HepG2 (cell line): ENCODE results near the gene TFCP2L1. TPM values are rescaled to one million over a fixed set of nuclear protein-coding genes. Genes with fewer than 3 reads are reported as not detected.

Experiments
- FOXA3 ChIP-seq: IDR thresholded peaks from 2 replicates; pipeline ENCODE4 v1.6.1; 2016; ENCODE audit warnings: missing genetic modification reagents, missing compliant biosample characterization
- HOXA9 ChIP-seq: sonication (generic); formaldehyde crosslinking; IDR thresholded peaks from 2 replicates; pipeline ENCODE4 v1.8.1; 2022; ENCODE audit warnings: missing genetic modification reagents, mild to moderate bottlenecking, moderate library complexity, borderline replicate concordance
- JUNB ChIP-seq: sonication (generic); formaldehyde crosslinking; IDR thresholded peaks from 2 replicates; pipeline ENCODE4 v1.8.0; 2022; ENCODE audit warnings: missing genetic modification reagents, mild to moderate bottlenecking, borderline replicate concordance
- KLF9 ChIP-seq: IDR thresholded peaks from 2 replicates; pipeline ENCODE4 v1.6.1; 2016; ENCODE audit warnings: low read depth
- NCOA1 ChIP-seq: sonication (generic); formaldehyde crosslinking; IDR thresholded peaks from 2 replicates; pipeline ENCODE4 v1.9.0; 2021; ENCODE audit warnings: missing genetic modification reagents
- NCOA2 ChIP-seq: sonication (generic); formaldehyde crosslinking; IDR thresholded peaks from 2 replicates; pipeline ENCODE4 v1.8.0; 2022; ENCODE audit warnings: inconsistent platforms
- NR2F2 ChIP-seq: IDR thresholded peaks from 2 replicates; pipeline ENCODE4 v1.6.1; 2012; ENCODE audit warnings: low read depth, inconsistent platforms, borderline replicate concordance
- PAF1 ChIP-seq: IDR thresholded peaks from 2 replicates; pipeline ENCODE4 v1.6.1; 2016; ENCODE audit warnings: missing genetic modification reagents, missing compliant biosample characterization
- RXRB ChIP-seq: IDR thresholded peaks from 2 replicates; pipeline ENCODE4 v1.6.1; 2016; ENCODE audit warnings: borderline replicate concordance, missing genetic modification reagents, missing compliant biosample characterization
- ZBTB8A ChIP-seq: sonication (generic); formaldehyde crosslinking; IDR thresholded peaks from 2 replicates; pipeline ENCODE4 v1.4.0; 2020; ENCODE audit warnings: mild to moderate bottlenecking, low read depth, missing genetic modification reagents, borderline replicate concordance
- ZNF317 ChIP-seq: sonication (generic); formaldehyde crosslinking; IDR thresholded peaks from 2 replicates; pipeline ENCODE4 v1.5.0; 2020; ENCODE audit warnings: mild to moderate bottlenecking, missing genetic modification reagents
- ZNF512B ChIP-seq: sonication (generic); formaldehyde crosslinking; IDR thresholded peaks from 2 replicates; pipeline ENCODE4 v1.5.1; 2020; ENCODE audit warnings: missing genetic modification reagents, mild to moderate bottlenecking, borderline replicate concordance
- ZNF674 ChIP-seq: sonication (generic); formaldehyde crosslinking; IDR thresholded peaks from 2 replicates; pipeline ENCODE4 v1.5.0; 2020; ENCODE audit warnings: low read depth, mild to moderate bottlenecking, missing genetic modification reagents
- ZNF678 ChIP-seq: sonication (generic); formaldehyde crosslinking; IDR thresholded peaks from 2 replicates; pipeline ENCODE4 v1.4.0; 2020; ENCODE audit warnings: mild to moderate bottlenecking, missing genetic modification reagents
- polyA plus RNA-seq, 8 experiments: library from polyadenylated mRNA; depleted of rRNA in 3 of 8; stranded (reverse) in 7 of 8; unstranded in 1 of 8; fragments of >200 nt; fragmentation: Illumina TruSeq in 4 of 8; extraction: Trizol in 4 of 8; gene quantifications; 2 replicates each; pipeline versions ENCODE4 v1.2.1 to v1.2.3, GENCODE V29; 2011 to 2016; ENCODE audit warnings: low read depth in 4 of 8, missing spikeins in 1 of 8, mixed read lengths in 1 of 8; ENCODE audit not compliant: insufficient read depth in 1 of 8
- total RNA-seq, 5 experiments: library from RNA; depleted of rRNA; stranded (reverse); fragments of >200 nt; fragmentation: Illumina TruSeq; extraction: Trizol; gene quantifications; 2 replicates each; pipeline ENCODE4 v1.2.3, GENCODE V29; 2016; ENCODE audit warnings: low read depth in 1 of 5
- TF ChIP-seq, protein P1 (sequence below): IDR thresholded peaks from 2 replicates; pipeline ENCODE4 v1.6.1; 2016

The TFCP2L1 gene
- total and polyA plus RNA-seq, 2 of the 13 experiments (the other 11 are each of a cell fraction or from before 2014, with no cell fraction given) = under 0.01 TPM; not detected in 1

DNA sequence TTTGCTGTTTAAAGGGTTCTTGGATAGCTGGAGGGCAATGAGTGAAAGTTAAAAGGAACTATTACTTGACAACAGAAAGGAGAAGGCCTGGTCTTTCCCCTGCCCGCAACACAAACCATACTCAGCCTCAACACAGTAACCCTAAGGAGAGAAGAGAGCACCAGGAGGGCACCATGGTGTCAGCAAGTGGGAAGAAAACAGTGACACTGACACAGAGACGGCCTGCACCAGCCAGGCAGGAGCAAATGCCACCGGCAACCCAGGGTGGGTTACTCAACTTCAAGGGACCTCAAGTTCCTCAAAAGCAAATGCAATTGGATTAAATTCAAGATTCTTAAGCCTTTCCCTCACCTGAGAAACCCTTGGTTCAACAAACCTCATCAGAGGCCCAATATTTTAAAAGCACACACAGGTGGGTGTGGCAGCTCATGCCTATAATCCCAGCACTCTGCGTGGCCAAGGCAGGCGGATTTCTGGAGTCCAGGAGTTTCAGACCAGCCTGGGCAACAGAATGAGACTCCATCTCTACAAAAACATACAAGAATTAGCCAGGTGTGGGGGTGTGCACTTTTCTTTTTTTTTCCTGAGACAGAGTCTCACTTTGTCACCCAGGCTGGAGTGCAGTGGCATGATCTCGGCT, 52.3 kb downstream of the TFCP2L1 start (continued):
- TF ChIP-seq ZNF512B (CRISPR knock-in tag) (no peak), NR2F2 (no peak), FOXA3 (CRISPR knock-in tag) (no peak), ZNF317 (no peak), KLF9 (CRISPR knock-in tag) (no peak), ZNF678 (CRISPR knock-in tag) (no peak), JUNB (CRISPR knock-in tag) (no peak), ZBTB8A (CRISPR knock-in tag) (no peak), HOXA9 (CRISPR knock-in tag) (no peak), NCOA2 (CRISPR knock-in tag) (no peak), RXRB (CRISPR knock-in tag) (no peak), NCOA1 (CRISPR knock-in tag) (no peak), PAF1 (CRISPR knock-in tag) (no peak), ZNF674 (no peak)
- TF ChIP-seq, protein P1, sequence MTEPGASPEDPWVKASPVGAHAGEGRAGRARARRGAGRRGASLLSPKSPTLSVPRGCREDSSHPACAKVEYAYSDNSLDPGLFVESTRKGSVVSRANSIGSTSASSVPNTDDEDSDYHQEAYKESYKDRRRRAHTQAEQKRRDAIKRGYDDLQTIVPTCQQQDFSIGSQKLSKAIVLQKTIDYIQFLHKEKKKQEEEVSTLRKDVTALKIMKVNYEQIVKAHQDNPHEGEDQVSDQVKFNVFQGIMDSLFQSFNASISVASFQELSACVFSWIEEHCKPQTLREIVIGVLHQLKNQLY (CRISPR knock-in tag) = no peak
